PFSK-1 (cell line): ENCODE measurements around the gene RPP25L.
A peak's percentile ranks its signal among the peaks of the same experiment; 100 is the strongest.

Experiments
- POLR2AphosphoS5 ChIP-seq: IDR thresholded peaks from 2 replicates; pipeline ENCODE4 v1.6.1; 2012; ENCODE audit warnings: low read depth, mild to moderate bottlenecking, control low read depth, low read length, moderate library complexity
- SIN3A ChIP-seq: IDR thresholded peaks from 2 replicates; pipeline ENCODE4 v1.6.1; 2012; ENCODE audit warnings: mild to moderate bottlenecking, low read length, moderate library complexity, borderline replicate concordance; ENCODE audit not compliant: insufficient read depth
- TF ChIP-seq, protein P1 (sequence below), 2 experiments: IDR thresholded peaks; 2 replicates each; pipeline versions ENCODE4 v1.6.1 to v1.8.0; 2011 to 2012; ENCODE audit warnings: low read depth in 2 of 2, low read length in 2 of 2, control low read depth in 1 of 2, inconsistent platforms in 1 of 2, mild to moderate bottlenecking in 1 of 2, moderate library complexity in 1 of 2; ENCODE audit not compliant: insufficient read depth in 1 of 2

- TF ChIP-seq POLR2AphosphoS5: no peak
- no peak for TF ChIP-seq SIN3A
- TF ChIP-seq, protein P1, sequence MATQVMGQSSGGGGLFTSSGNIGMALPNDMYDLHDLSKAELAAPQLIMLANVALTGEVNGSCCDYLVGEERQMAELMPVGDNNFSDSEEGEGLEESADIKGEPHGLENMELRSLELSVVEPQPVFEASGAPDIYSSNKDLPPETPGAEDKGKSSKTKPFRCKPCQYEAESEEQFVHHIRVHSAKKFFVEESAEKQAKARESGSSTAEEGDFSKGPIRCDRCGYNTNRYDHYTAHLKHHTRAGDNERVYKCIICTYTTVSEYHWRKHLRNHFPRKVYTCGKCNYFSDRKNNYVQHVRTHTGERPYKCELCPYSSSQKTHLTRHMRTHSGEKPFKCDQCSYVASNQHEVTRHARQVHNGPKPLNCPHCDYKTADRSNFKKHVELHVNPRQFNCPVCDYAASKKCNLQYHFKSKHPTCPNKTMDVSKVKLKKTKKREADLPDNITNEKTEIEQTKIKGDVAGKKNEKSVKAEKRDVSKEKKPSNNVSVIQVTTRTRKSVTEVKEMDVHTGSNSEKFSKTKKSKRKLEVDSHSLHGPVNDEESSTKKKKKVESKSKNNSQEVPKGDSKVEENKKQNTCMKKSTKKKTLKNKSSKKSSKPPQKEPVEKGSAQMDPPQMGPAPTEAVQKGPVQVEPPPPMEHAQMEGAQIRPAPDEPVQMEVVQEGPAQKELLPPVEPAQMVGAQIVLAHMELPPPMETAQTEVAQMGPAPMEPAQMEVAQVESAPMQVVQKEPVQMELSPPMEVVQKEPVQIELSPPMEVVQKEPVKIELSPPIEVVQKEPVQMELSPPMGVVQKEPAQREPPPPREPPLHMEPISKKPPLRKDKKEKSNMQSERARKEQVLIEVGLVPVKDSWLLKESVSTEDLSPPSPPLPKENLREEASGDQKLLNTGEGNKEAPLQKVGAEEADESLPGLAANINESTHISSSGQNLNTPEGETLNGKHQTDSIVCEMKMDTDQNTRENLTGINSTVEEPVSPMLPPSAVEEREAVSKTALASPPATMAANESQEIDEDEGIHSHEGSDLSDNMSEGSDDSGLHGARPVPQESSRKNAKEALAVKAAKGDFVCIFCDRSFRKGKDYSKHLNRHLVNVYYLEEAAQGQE (IDR thresholded peaks at IDR 0.05; ENCODE audit: insufficient read depth in 1 of 2, low read depth in 2 of 2, low read length in 2 of 2): peak; percentile 71 to 79
Measured at GRCh38 chr9:34576597-34577399, 35.1 kb downstream of the RPP25L start.
